ENCODE measurements around the gene GCNA. TPM values are rescaled to one million over a fixed set of nuclear protein-coding genes. Genes with fewer than 3 reads are reported as not detected.

GCNA gene
- total and polyA plus RNA-seq, 10 of the 15 experiments (the other 5 are each of a cell fraction or from before 2014, with no cell fraction given): 0.37 to 1.6 (median 0.90) TPM

DNA sequence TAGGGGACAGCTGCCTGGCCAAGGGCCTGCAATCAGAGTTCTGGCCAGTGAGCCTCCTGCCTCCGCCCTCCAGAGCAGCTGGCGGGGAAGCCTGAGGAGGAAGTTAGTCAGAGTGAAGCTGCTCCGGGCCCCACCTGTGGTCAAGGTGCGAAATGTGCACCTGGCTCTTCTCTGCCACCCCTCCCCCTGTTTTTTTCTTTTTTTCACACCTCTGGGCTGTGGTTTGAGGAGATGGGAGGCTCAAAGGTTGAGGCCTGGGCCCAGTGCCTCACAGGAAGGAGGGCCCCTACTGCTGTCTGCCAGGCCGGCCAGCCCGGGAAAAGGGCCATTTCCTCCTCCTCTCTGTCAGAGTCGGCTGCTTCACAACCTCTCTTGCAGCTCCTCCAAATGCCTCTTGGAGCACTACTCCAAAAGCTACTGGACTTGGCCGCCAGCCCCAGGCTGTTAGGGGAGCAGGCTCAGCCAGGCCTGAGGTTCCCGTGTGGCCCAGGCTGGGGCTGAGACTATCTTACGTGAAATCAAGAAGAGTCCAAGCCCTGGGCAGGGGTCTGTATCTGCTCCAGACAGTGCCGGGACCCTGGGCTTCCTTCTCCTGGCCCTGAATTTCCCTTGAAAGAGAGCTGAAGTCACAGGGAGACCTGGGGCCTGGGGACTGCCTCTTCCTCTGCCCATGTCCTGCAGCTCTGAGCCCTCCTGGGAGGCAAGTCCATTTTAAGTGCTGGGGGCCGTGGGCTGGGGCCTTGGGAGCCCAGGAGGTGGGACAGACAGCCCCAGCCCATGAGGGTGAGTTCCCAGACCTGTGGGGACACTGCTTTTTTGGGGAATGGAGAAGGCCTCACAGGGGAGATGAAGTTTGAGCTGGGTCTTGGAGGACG is 44.6 kb downstream of the GCNA start (continued):
- TF ChIP-seq SMAD1 (IDR thresholded peaks at IDR 0.05; ENCODE audit: low read depth, partially characterized antibody): no peak
- TF ChIP-seq ASH2L (IDR thresholded peaks at IDR 0.05; ENCODE audit: borderline replicate concordance, low read depth): no peak
- peak; percentile 69 for TF ChIP-seq JUNB (IDR thresholded peaks at IDR 0.05)
- no peak for TF ChIP-seq FOS (IDR thresholded peaks at IDR 0.05; ENCODE audit: borderline replicate concordance, extremely low read depth, insufficient read length)
- peak; percentile 85 for TF ChIP-seq MEF2B (IDR thresholded peaks at IDR 0.05; ENCODE audit: partially characterized antibody, poor library complexity, severe bottlenecking)
- peak; percentile 73; the same call in 1 of the 2 replicates for TF ChIP-seq ESRRA (IDR thresholded peaks at IDR 0.05; ENCODE audit: low read length)
- TF ChIP-seq, protein P1, sequence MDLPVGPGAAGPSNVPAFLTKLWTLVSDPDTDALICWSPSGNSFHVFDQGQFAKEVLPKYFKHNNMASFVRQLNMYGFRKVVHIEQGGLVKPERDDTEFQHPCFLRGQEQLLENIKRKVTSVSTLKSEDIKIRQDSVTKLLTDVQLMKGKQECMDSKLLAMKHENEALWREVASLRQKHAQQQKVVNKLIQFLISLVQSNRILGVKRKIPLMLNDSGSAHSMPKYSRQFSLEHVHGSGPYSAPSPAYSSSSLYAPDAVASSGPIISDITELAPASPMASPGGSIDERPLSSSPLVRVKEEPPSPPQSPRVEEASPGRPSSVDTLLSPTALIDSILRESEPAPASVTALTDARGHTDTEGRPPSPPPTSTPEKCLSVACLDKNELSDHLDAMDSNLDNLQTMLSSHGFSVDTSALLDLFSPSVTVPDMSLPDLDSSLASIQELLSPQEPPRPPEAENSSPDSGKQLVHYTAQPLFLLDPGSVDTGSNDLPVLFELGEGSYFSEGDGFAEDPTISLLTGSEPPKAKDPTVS (IDR thresholded peaks at IDR 0.05; ENCODE audit: low read depth, low read length): no peak
- TF ChIP-seq, protein P2, sequence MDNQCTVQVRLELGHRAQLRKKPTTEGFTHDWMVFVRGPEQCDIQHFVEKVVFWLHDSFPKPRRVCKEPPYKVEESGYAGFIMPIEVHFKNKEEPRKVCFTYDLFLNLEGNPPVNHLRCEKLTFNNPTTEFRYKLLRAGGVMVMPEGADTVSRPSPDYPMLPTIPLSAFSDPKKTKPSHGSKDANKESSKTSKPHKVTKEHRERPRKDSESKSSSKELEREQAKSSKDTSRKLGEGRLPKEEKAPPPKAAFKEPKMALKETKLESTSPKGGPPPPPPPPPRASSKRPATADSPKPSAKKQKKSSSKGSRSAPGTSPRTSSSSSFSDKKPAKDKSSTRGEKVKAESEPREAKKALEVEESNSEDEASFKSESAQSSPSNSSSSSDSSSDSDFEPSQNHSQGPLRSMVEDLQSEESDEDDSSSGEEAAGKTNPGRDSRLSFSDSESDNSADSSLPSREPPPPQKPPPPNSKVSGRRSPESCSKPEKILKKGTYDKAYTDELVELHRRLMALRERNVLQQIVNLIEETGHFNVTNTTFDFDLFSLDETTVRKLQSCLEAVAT (IDR thresholded peaks at IDR 0.05): peak; percentile 91
- TF ChIP-seq PAX5 (IDR thresholded peaks at IDR 0.05; ENCODE audit: borderline replicate concordance, low read depth, low read length): peak; percentile 95
- no peak for TF ChIP-seq NFXL1 (IDR thresholded peaks at IDR 0.05; ENCODE audit: borderline replicate concordance)
- peak; percentile 98 for TF ChIP-seq EP300 (IDR thresholded peaks at IDR 0.05; ENCODE audit: borderline replicate concordance in 1 of 2, control insufficient read depth in 1 of 2, low read depth in 2 of 2, low read length in 2 of 2)
- peak; percentile 15; the same call in 1 of the 2 replicates for TF ChIP-seq TAF1 (IDR thresholded peaks at IDR 0.05; ENCODE audit: borderline replicate concordance, low read depth, low read length)
- TF ChIP-seq TCF7 (IDR thresholded peaks at IDR 0.05; ENCODE audit: borderline replicate concordance): no peak; the same call in 1 of the 2 replicates
- TF ChIP-seq POLR2AphosphoS5 (IDR thresholded peaks at IDR 0.05; ENCODE audit: low read length): peak; percentile 53; the same call in 1 of the 2 replicates
- no peak for TF ChIP-seq ZZZ3 (IDR thresholded peaks at IDR 0.05; ENCODE audit: control insufficient read depth, insufficient read length, low read depth)
- TF ChIP-seq, protein P3, sequence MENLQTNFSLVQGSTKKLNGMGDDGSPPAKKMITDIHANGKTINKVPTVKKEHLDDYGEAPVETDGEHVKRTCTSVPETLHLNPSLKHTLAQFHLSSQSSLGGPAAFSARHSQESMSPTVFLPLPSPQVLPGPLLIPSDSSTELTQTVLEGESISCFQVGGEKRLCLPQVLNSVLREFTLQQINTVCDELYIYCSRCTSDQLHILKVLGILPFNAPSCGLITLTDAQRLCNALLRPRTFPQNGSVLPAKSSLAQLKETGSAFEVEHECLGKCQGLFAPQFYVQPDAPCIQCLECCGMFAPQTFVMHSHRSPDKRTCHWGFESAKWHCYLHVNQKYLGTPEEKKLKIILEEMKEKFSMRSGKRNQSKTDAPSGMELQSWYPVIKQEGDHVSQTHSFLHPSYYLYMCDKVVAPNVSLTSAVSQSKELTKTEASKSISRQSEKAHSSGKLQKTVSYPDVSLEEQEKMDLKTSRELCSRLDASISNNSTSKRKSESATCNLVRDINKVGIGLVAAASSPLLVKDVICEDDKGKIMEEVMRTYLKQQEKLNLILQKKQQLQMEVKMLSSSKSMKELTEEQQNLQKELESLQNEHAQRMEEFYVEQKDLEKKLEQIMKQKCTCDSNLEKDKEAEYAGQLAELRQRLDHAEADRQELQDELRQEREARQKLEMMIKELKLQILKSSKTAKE (IDR thresholded peaks at IDR 0.05; ENCODE audit: low read depth, poor library complexity, severe bottlenecking): peak; percentile 93
- TF ChIP-seq, protein P4, sequence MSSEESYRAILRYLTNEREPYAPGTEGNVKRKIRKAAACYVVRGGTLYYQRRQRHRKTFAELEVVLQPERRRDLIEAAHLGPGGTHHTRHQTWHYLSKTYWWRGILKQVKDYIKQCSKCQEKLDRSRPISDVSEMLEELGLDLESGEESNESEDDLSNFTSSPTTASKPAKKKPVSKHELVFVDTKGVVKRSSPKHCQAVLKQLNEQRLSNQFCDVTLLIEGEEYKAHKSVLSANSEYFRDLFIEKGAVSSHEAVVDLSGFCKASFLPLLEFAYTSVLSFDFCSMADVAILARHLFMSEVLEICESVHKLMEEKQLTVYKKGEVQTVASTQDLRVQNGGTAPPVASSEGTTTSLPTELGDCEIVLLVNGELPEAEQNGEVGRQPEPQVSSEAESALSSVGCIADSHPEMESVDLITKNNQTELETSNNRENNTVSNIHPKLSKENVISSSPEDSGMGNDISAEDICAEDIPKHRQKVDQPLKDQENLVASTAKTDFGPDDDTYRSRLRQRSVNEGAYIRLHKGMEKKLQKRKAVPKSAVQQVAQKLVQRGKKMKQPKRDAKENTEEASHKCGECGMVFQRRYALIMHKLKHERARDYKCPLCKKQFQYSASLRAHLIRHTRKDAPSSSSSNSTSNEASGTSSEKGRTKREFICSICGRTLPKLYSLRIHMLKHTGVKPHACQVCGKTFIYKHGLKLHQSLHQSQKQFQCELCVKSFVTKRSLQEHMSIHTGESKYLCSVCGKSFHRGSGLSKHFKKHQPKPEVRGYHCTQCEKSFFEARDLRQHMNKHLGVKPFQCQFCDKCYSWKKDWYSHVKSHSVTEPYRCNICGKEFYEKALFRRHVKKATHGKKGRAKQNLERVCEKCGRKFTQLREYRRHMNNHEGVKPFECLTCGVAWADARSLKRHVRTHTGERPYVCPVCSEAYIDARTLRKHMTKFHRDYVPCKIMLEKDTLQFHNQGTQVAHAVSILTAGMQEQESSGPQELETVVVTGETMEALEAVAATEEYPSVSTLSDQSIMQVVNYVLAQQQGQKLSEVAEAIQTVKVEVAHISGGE (CRISPR knock-in tag; IDR thresholded peaks at IDR 0.05): no peak
